SK-N-SH (cell line): ENCODE data around the gene SULF2.

ENCODE experiments used
- CTCF ChIP-seq: fragments of 200-600 bp; sonication (generic); IDR thresholded peaks from 2 replicates; pipeline ENCODE4 v1.6.1; 2017; ENCODE audit warnings: antibody characterized with exemption, mild to moderate bottlenecking, moderate library complexity
- EZH2phosphoT487 ChIP-seq: fragments of 200-600 bp; sonication (generic); IDR thresholded peaks from 2 replicates; pipeline ENCODE4 v1.6.1; 2017; ENCODE audit warnings: low read depth, mixed run types, mild to moderate bottlenecking, antibody characterized with exemption, moderate library complexity, borderline replicate concordance
- RCOR1 ChIP-seq: fragments of 150-350 bp; IDR thresholded peaks from 2 replicates; pipeline ENCODE4 v1.6.1; 2017; ENCODE audit warnings: antibody characterized with exemption, low read length
- ZBTB33 ChIP-seq: IDR thresholded peaks from 2 replicates; pipeline ENCODE4 v1.4.0; 2012; ENCODE audit warnings: low read depth, borderline replicate concordance

DNA sequence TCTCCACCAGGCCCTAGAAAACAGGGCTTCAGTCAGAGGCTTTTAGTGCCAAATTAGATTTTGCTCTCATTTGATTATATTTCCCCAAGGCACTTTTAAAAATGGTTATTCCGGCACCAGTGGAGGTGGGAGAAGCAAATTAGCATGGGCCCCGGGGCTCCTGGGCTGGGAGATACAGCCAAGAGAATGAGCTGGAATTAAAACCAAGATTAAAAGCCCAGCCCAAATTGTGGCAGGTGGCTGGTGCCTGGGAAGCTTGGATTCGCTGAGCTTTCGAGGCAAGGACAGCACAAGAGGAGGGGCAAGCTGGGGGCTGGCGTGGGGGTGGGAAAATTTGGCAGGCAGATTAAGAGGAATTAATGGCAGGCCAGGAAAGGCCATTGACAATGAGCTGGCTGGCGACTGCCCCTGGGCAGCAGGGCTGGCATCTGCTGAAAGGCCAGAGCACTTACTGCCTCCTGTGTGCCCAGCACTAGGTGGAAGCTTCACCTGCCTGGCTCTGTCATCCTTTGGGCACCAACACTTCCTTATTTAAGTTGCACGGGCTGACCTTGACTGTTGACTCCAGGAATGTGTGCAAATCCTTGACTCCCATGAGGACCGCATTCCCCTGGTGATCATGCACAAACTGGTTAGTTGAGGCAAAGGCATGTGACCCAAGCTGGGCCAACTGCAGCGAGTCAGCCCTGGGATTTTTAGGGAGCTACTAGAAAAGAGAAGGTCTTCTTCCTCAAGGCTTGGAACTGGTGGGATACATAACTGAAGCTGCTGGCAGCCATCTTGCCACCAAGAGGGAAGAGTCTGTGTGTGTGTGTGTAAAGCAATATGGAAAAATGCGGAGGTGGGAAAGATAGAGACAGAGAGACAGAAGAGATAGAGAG, 76.1 kb downstream of the SULF2 start:
- TF ChIP-seq RCOR1, result peak; percentile 84
- TF ChIP-seq CTCF, result no peak
- TF ChIP-seq EZH2phosphoT487, result no peak
- TF ChIP-seq ZBTB33, result no peak
